ENCODE measurements around the gene NPAS2. TPM values are rescaled to one million over a fixed set of nuclear protein-coding genes. Genes with fewer than 3 reads are reported as not detected.

NPAS2 gene
- total RNA-seq, 4 donors from 2014 or later: 14.1 to 45.8 (median 28.1) TPM

DNA sequence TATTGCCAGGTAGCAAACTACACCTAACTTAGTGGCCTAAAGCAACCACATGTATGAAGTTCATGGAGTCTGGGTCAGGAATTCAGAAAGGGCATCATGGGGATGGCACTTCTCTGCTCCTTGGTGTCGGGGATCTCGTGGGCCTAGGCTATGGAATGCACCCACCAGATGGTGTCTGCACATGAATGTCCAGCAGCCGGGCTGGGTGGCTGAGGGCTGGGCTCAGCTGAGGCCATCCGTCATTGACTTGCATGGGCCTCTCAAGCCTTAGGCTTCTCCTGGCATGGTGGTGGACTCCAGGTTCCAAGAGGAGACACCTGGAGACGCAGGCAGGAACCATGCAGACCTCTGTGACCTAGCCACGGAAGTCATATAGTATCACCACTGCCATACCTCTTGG lies 156.1 kb downstream of the NPAS2 start:
- no peaks in the 10 kb centered on the region for H3K27me3 ChIP-seq
- H3K4me3 ChIP-seq: no peak overlapping the region
- TF ChIP-seq EP300 (IDR thresholded peaks at IDR 0.05) (no peak), POLR2A (IDR thresholded peaks at IDR 0.05; ENCODE audit: low read depth) (no peak), POLR2AphosphoS5 (IDR thresholded peaks at IDR 0.05) (no peak)
- TF ChIP-seq, protein P1, sequence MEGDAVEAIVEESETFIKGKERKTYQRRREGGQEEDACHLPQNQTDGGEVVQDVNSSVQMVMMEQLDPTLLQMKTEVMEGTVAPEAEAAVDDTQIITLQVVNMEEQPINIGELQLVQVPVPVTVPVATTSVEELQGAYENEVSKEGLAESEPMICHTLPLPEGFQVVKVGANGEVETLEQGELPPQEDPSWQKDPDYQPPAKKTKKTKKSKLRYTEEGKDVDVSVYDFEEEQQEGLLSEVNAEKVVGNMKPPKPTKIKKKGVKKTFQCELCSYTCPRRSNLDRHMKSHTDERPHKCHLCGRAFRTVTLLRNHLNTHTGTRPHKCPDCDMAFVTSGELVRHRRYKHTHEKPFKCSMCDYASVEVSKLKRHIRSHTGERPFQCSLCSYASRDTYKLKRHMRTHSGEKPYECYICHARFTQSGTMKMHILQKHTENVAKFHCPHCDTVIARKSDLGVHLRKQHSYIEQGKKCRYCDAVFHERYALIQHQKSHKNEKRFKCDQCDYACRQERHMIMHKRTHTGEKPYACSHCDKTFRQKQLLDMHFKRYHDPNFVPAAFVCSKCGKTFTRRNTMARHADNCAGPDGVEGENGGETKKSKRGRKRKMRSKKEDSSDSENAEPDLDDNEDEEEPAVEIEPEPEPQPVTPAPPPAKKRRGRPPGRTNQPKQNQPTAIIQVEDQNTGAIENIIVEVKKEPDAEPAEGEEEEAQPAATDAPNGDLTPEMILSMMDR (IDR thresholded peaks at IDR 0.05): no peak
- no peaks in the 10 kb centered on the region for H3K9me3 ChIP-seq
- H3K4me1 ChIP-seq: peaks cover 0 to 18% (median 10%) of the 10 kb centered on the region in 4 donors
- no peak for DNase-seq (ENCODE audit: extremely low spot score)
- 94% methylated on average over 3 of the region's 6 CpGs for WGBS
- intact Hi-C loops (cut with DNase I): no loop called here
- peaks cover 0 to 87% (median 59%) of the 10 kb centered on the region in 4 donors for H3K36me3 ChIP-seq
- no peak overlapping the region for H3K27ac ChIP-seq (replicated peaks in 1 of 4)

DNA sequence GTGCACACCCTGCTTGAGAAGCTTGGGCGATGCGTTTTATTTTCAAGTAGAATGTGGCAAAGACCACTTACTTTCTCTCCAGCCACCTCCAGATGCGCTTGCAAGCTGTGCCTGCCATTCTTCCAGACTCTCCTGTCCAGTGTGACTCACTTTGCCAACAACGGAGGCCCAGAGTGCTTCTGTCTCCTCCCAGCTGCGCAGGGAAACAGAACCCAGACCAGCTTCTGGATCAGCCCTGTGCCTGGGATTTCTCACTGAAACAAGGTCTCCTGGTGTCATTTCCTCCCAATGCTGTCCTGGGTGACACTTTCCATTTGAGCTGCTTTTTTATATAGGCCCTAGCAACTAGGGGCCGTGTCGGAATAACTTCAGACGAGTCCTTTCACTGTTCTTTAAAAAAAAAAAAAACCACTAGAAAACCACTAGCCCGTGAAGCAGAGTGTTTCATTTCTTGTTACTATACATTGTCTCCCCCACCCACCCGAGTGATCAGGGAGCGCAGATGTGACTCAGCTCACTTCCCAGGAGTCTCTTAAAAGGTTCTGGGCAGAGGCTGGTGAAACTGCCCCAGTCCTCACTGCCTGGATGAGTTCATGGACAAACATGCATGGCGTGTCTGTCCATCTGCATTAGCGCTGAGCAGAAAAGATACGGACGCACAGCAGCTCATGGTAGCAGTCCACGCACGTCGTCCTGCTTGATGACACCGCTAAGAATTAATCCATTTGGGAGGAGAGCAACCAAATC lies 156.9 kb downstream of the NPAS2 start:
- Histone ChIP-seq H3K36me3 (peaks cover 0 to 88% (median 55%) of the 10 kb centered on the region in 4 donors), H3K9me3 (no peaks in the 10 kb centered on the region), H3K4me3 (no peak overlapping the region), H3K27ac (replicated peaks in 1 of 4) (peak overlapping the region in 2 of 4 donors; percentile 78 to 83), H3K4me1 (peaks cover 0 to 18% (median 10%) of the 10 kb centered on the region in 4 donors), H3K27me3 (no peaks in the 10 kb centered on the region)
- intact Hi-C loops (cut with DNase I): no loop called here
- DNase-seq (ENCODE audit: extremely low spot score): no peak
- WGBS: 87% methylated on average over 18 of the region's 19 CpGs
- TF ChIP-seq EP300 (IDR thresholded peaks at IDR 0.05) (no peak), POLR2AphosphoS5 (IDR thresholded peaks at IDR 0.05) (no peak), POLR2A (IDR thresholded peaks at IDR 0.05; ENCODE audit: low read depth) (no peak)
- TF ChIP-seq, protein P1 (IDR thresholded peaks at IDR 0.05): no peak

DNA sequence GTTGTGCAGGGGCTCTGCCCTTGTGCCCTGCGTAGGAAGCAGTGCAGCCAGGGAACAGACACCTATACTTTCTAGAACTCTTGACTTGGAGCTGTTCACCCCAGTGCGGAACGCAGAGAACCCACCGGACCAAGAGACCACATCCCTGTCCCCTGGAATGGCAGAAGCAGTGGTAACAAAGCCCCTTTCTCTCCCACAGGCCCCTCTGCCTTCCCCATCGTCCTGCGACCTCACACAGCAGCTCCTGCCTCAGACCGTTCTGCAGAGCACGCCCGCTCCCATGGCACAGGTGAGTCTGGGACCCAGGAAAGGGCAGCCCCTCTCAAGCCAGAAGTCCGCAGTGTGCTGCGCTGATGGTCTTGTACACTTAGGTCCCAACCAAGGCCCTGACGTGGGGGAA lies 157.6 kb downstream of the NPAS2 start:
- no peaks in the 10 kb centered on the region for H3K27me3 ChIP-seq
- H3K9me3 ChIP-seq: no peaks in the 10 kb centered on the region
- TF ChIP-seq POLR2AphosphoS5 (IDR thresholded peaks at IDR 0.05) (no peak), EP300 (IDR thresholded peaks at IDR 0.05) (no peak), POLR2A (IDR thresholded peaks at IDR 0.05; ENCODE audit: low read depth) (no peak)
- TF ChIP-seq, protein P1 (IDR thresholded peaks at IDR 0.05): no peak
- WGBS: 91% methylated on average over 12 of the region's 12 CpGs
- intact Hi-C loops (cut with DNase I): no loop called here
- peaks cover 5 to 88% (median 55%) of the 10 kb centered on the region in 4 donors for H3K36me3 ChIP-seq
- peak overlapping the region; percentile 77 to 83 (median 80) for H3K27ac ChIP-seq (replicated peaks in 1 of 4)
- H3K4me3 ChIP-seq: no peak overlapping the region
- no peak for DNase-seq (ENCODE audit: extremely low spot score)
- H3K4me1 ChIP-seq: peaks cover 0 to 18% (median 10%) of the 10 kb centered on the region in 4 donors

DNA sequence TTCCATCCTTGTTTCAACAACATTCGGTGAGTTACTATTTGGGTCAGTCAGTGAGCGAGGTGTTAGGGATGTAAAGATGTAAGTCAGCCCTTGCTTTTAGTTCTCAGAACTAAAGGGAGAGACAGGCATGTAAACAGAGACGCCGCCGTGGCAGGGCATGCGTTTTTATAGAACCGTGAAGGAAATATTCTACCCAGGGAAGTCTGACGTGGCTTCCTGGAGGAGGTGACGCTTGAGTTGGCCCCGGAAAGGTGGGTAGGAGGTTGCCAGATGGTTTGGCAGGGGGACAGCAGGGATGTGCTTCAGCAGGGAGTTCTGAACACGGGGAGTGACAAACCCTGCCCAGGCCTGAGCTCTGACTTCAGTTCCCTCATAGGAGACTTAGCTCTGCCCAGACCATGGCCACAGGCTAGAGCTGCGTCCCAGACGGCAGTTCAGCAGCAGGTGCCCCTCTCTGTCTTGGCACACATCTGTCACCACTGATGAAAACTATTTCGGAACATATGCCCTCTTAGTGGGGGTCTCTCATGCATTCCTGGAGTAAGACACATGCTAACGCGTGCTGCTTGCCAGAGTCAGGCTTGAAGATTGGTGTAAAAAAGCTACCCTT lies 158.7 kb downstream of the NPAS2 start:
- peaks cover 0 to 24% (median 10%) of the 10 kb centered on the region in 4 donors for H3K4me1 ChIP-seq
- WGBS: 41% methylated on average over 16 of the region's 16 CpGs
- peak overlapping the region; percentile 77 to 83 (median 80) for H3K27ac ChIP-seq (replicated peaks in 1 of 4)
- intact Hi-C loops (cut with DNase I): no loop called here
- H3K27me3 ChIP-seq: no peaks in the 10 kb centered on the region
- H3K4me3 ChIP-seq: peak overlapping the region; percentile 2 to 28 (median 8)
- peak; percentile 93 for DNase-seq (ENCODE audit: extremely low spot score)
- H3K9me3 ChIP-seq: no peaks in the 10 kb centered on the region
- TF ChIP-seq POLR2A (IDR thresholded peaks at IDR 0.05; ENCODE audit: low read depth): no peak
- TF ChIP-seq, protein P1 (IDR thresholded peaks at IDR 0.05): no peak
- TF ChIP-seq EP300 (IDR thresholded peaks at IDR 0.05): peak; percentile 66
- peak; percentile 62 for TF ChIP-seq POLR2AphosphoS5 (IDR thresholded peaks at IDR 0.05)
- peaks cover 7 to 88% (median 59%) of the 10 kb centered on the region in 4 donors for H3K36me3 ChIP-seq

Measured in esophagus muscularis mucosa (tissue), 4 donors.